Vagina (tissue), 2 donors: ENCODE measurements around the gene CCNF. TPM values are rescaled to one million over a fixed set of nuclear protein-coding genes. Genes with fewer than 3 reads are reported as not detected.

Source experiments
- DNase-seq, 2 donors: peaks; one replicate each; pipeline ENCODE4 v3.0.0-alpha.2; 2017; ENCODE audit errors: extremely low spot score in 2 of 2
- H3K27ac ChIP-seq: fragments of 200-600 bp; sonication (generic); one replicate; pipeline ENCODE4 v1.5.1; 2019
- H3K27me3 ChIP-seq: fragments of 200-600 bp; sonication (generic); one replicate; pipeline ENCODE4 v1.5.1; 2019
- H3K36me3 ChIP-seq, 2 donors: fragments of 200-600 bp; sonication (generic); one replicate each; pipeline ENCODE4 v1.5.1; 2017 to 2019
- H3K4me1 ChIP-seq: fragments of 200-600 bp; sonication (generic); one replicate; pipeline ENCODE4 v1.5.1; 2019
- H3K4me3 ChIP-seq, 2 donors: fragments of 200-600 bp; sonication (generic); 1 replicate in 1 of 2; 2 replicates in 1 of 2; pipeline ENCODE4 v1.5.1; 2016 to 2019
- H3K9me3 ChIP-seq: fragments of 200-600 bp; sonication (generic); one replicate; pipeline ENCODE4 v1.5.1; 2019
- POLR2A ChIP-seq, 2 donors: fragments of 450-650 bp; IDR thresholded peaks; one replicate each; pipeline ENCODE4 v1.6.1; 2017; ENCODE audit warnings: antibody characterized with exemption in 2 of 2, mild to moderate bottlenecking in 2 of 2, moderate library complexity in 2 of 2
- POLR2AphosphoS5 ChIP-seq, 2 donors: sonication (generic); formaldehyde crosslinking; IDR thresholded peaks; one replicate each; pipeline ENCODE4 v1.9.0; 2017; ENCODE audit warnings: antibody characterized with exemption in 2 of 2, mild to moderate bottlenecking in 2 of 2, low read depth in 1 of 2; ENCODE audit not compliant: insufficient read depth in 1 of 2
- intact Hi-C: fragments of 100-400 bp; cut with DNase I; formaldehyde crosslinking; loops from one replicate; pipeline ENCODE4 v1.15.1; 2023
- total RNA-seq: library from RNA; depleted of rRNA; stranded (reverse); fragments of >200 nt; gene quantifications from one replicate; pipeline ENCODE4 v1.2.3, GENCODE V29; 2016
- TF ChIP-seq, protein P1 (sequence below), 3 experiments: fragments of 450-650 bp in 2 of 3; fragments of 200-600 bp in 1 of 3; sonication (generic) in 1 of 3; IDR thresholded peaks; one replicate each; pipeline ENCODE4 v1.5.1; 2017 to 2019; ENCODE audit warnings: antibody characterized with exemption in 3 of 3, mild to moderate bottlenecking in 2 of 3, moderate library complexity in 2 of 3

Gene CCNF
- total RNA-seq, 1 donor from 2014 or later, result 2.5 TPM

DNA sequence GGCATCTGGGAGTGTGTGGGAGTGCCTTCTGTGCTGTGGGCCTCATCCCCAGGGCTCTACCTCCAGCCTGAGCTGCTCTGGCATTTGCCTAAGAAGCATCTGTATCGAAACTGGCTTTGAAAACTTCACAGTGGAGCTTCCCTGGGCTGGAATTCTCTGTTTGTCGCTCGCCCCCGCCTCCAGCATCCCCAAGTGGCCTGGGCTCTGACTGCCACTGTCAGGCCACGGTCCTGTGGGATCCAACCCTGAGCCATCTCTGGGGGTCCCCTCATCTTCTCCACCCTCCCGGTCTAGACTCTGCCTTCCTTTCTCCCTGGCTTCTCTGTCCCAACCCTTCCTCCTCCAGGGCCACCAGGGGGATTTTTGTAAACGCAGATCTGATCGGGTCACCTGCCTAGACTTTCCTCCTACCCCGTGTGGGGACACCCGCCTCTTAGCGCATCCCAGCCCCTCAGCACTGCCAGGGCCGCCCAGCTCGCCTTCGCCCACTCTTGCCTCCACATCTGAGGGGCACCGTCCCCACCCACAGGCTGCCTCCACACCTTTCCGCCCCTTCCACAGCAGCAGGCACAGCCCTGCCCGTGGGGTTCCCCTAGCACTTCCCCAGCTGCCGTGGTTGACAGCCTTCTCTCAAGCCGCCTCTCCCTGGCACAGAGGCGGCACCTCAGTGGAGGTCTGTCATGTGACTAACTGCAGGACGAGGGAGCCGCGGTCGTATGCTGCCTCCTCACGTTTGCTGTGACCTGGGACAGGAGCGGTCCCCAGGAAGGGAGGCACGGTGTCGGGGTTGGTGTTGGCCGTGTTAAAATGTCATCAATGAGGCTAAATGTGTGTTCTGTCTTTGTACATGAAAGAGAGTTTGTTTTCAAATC is 57.6 kb downstream of the CCNF start:
- Histone ChIP-seq H3K4me1 (peaks cover 26% of the 10 kb centered on the region), H3K4me3 (no peak overlapping the region), H3K27ac (no peak overlapping the region), H3K27me3 (no peaks in the 10 kb centered on the region), H3K9me3 (no peaks in the 10 kb centered on the region), H3K36me3 (no peaks in the 10 kb centered on the region)
- DNase-seq, result no peak
- TF ChIP-seq POLR2AphosphoS5 (IDR thresholded peaks at IDR 0.05; ENCODE audit: insufficient read depth in 1 of 2, low read depth in 1 of 2) (no peak), POLR2A (IDR thresholded peaks at IDR 0.05) (no peak)
- TF ChIP-seq, protein P1, sequence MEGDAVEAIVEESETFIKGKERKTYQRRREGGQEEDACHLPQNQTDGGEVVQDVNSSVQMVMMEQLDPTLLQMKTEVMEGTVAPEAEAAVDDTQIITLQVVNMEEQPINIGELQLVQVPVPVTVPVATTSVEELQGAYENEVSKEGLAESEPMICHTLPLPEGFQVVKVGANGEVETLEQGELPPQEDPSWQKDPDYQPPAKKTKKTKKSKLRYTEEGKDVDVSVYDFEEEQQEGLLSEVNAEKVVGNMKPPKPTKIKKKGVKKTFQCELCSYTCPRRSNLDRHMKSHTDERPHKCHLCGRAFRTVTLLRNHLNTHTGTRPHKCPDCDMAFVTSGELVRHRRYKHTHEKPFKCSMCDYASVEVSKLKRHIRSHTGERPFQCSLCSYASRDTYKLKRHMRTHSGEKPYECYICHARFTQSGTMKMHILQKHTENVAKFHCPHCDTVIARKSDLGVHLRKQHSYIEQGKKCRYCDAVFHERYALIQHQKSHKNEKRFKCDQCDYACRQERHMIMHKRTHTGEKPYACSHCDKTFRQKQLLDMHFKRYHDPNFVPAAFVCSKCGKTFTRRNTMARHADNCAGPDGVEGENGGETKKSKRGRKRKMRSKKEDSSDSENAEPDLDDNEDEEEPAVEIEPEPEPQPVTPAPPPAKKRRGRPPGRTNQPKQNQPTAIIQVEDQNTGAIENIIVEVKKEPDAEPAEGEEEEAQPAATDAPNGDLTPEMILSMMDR (IDR thresholded peaks at IDR 0.05), result peak in 1 of 3 experiments; percentile 5
- intact Hi-C loops, result no loop called here

DNA sequence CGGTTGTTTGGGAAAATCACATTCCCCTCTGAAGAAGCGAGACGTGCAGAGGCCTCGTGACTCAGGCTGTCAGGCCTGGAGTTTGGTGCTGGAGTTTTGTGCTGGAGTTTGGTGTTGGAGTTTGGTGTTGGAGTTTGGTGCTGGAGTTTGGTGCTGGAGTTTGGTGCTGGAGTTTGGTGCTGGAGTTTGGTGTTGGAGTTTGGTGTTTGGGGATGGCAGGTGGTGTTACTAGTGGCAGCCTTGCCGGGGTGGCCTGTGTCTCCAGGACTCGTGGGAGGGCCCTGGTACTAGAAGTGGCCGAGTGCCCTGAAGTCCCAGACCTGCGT is 58.2 kb downstream of the CCNF start:
- no peak for TF ChIP-seq POLR2AphosphoS5 (IDR thresholded peaks at IDR 0.05; ENCODE audit: insufficient read depth in 1 of 2, low read depth in 1 of 2)
- TF ChIP-seq POLR2A (IDR thresholded peaks at IDR 0.05), result no peak
- TF ChIP-seq, protein P1 (IDR thresholded peaks at IDR 0.05), result no peak
- intact Hi-C loops, result no loop called here
- H3K27me3 ChIP-seq, result no peaks in the 10 kb centered on the region
- H3K36me3 ChIP-seq, result no peaks in the 10 kb centered on the region
- no peak overlapping the region for H3K4me3 ChIP-seq
- H3K4me1 ChIP-seq, result peaks cover 21% of the 10 kb centered on the region
- H3K27ac ChIP-seq, result no peak overlapping the region
- H3K9me3 ChIP-seq, result no peaks in the 10 kb centered on the region
- DNase-seq, result no peak

DNA sequence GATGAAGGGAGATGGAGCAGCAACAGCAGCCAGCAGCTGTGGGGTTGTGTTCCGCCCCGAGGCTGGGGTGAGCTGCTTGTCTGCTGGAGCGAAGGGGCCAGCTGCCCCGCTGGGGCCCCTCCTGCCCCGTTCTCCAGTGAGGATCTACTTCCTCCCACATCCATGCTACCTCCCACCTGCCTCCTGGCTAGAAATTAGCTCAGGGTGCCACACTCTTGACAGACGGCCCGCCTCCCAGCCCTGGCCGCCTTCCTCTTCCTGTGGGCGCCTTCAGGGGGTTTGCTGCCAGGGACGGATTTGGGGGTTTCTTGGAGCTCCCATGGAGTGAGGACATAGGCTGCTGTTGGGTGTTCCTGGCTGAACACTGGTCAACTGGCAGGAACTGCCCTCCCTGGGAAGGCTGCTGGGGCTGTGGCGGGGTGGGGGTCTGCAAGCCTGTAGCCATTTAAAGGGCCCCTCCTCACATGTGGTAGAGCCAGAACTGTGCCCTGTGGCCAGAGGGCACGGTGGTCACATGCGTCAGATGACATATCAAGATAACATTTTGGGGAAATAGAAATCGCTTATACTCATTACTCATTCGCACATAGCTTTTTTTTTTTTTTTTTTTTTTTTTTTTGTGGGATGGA is 58.8 kb downstream of the CCNF start:
- no peaks in the 10 kb centered on the region for H3K9me3 ChIP-seq
- DNase-seq, result no peak
- H3K4me3 ChIP-seq, result no peak overlapping the region
- H3K4me1 ChIP-seq, result peaks cover 15% of the 10 kb centered on the region
- intact Hi-C loops, result no loop called here
- no peaks in the 10 kb centered on the region for H3K27me3 ChIP-seq
- TF ChIP-seq POLR2AphosphoS5 (IDR thresholded peaks at IDR 0.05; ENCODE audit: insufficient read depth in 1 of 2, low read depth in 1 of 2), result no peak
- TF ChIP-seq POLR2A (IDR thresholded peaks at IDR 0.05), result no peak
- TF ChIP-seq, protein P1 (IDR thresholded peaks at IDR 0.05), result no peak
- H3K36me3 ChIP-seq, result no peaks in the 10 kb centered on the region
- H3K27ac ChIP-seq, result no peak overlapping the region

DNA sequence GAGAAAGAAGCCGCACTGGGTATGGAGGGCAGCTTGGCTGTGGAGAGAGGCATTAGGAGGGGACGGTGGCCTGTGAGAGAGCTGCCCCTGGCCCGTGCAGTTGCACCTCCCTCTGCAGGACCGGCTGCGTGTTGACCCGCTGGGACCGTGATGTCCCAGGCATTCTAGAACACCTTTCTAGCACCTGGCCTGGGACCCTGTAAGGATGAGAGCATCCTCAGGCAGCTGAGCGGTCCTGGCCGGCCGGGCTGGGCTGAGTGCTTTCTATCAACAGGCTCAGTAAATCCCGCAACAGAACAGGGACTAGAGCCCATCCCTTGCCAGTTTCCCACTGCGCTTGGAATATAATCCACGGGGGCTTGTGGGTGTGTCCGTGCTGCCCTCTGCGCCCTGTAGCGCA is 60.3 kb downstream of the CCNF start:
- no peak overlapping the region for H3K27ac ChIP-seq
- H3K36me3 ChIP-seq, result no peaks in the 10 kb centered on the region
- no peaks in the 10 kb centered on the region for H3K27me3 ChIP-seq
- TF ChIP-seq, protein P1 (IDR thresholded peaks at IDR 0.05), result no peak
- TF ChIP-seq POLR2A (IDR thresholded peaks at IDR 0.05), result no peak
- no peak for TF ChIP-seq POLR2AphosphoS5 (IDR thresholded peaks at IDR 0.05; ENCODE audit: insufficient read depth in 1 of 2, low read depth in 1 of 2)
- no peak for DNase-seq
- peaks cover 4% of the 10 kb centered on the region for H3K4me1 ChIP-seq
- intact Hi-C loops, result no loop called here
- no peak overlapping the region for H3K4me3 ChIP-seq
- H3K9me3 ChIP-seq, result no peaks in the 10 kb centered on the region
